ENCODE results near the gene COL4A6. TPM values are rescaled to one million over a fixed set of nuclear protein-coding genes. Genes with fewer than 3 reads are reported as not detected.

Gene COL4A6
- polyA plus RNA-seq, 3 donors, result not detected

DNA sequence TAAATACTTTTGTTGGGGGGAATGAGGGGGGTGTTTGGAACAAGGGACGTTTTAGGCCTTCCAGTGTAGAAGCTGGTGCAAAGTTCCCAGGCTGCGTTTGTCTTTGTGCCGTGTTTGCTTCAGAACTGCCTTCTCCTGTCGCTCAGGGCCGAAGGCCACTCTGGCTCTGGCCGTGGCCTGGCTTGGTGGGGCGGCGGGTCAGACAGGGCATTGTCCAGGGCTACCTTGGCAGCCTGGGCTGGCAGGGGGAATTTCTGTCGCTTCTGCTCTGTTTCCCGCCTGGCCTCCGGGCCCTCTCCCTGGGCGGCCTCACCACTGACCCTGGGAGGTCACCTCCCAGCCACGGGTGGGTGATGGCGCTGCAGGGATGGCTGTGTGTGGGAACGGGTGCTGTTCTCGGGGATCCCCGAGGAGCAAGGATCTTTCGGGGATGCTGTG lies 140.0 kb downstream of the COL4A6 start:
- Mint-ChIP-seq H3K4me1 (peaks cover 3% of the 10 kb centered on the region), H3K9me3 (no peaks in the 10 kb centered on the region), H3K27me3 (ENCODE audit: low read depth in 3 of 3) (peaks cover 0 to 8% (median 1%) of the 10 kb centered on the region in 3 donors), H3K27ac (no peak overlapping the region), H3K4me3 (no peak overlapping the region), H3K36me3 (no peaks in the 10 kb centered on the region)
- Histone ChIP-seq H3K36me3 (replicated peaks in 1 of 2; ENCODE audit: control insufficient read depth in 1 of 2, insufficient read depth in 2 of 2, low read length in 2 of 2) (no peaks in the 10 kb centered on the region), H3K27me3 (ENCODE audit: control insufficient read depth in 2 of 2, insufficient read depth in 2 of 2, low read length in 2 of 2) (no peaks in the 10 kb centered on the region), H3K9me3 (replicated peaks in 1 of 2; ENCODE audit: control insufficient read depth in 1 of 2, insufficient read depth in 1 of 2, low read length in 2 of 2) (no peaks in the 10 kb centered on the region), H3K27ac (ENCODE audit: low read depth in 1 of 2, low read length in 2 of 2) (no peak overlapping the region), H3K9ac (ENCODE audit: insufficient read depth, low read length, poor library complexity, severe bottlenecking) (no peak overlapping the region), H2AFZ (ENCODE audit: insufficient read depth, low read depth, low read length, poor library complexity, severe bottlenecking) (no peak overlapping the region), H3K79me2 (ENCODE audit: insufficient read depth, low read length) (no peaks in the 10 kb centered on the region), H3K4me1 (ENCODE audit: control insufficient read depth in 1 of 2, insufficient read depth in 2 of 2, low read length in 2 of 2) (no peaks in the 10 kb centered on the region), H3K4me3 (replicated peaks in 1 of 3; ENCODE audit: low read depth in 2 of 3, low read length in 3 of 3) (no peak overlapping the region), H4K20me1 (ENCODE audit: insufficient read depth, low read length) (no peaks in the 10 kb centered on the region), H3K4me2 (replicated peaks; ENCODE audit: extremely low read depth, low read length, poor library complexity, severe bottlenecking) (no peak overlapping the region)
- no peak for DNase-seq
- intact Hi-C loops (cut with micrococcal nuclease), result no loop called here
- no peak for TF ChIP-seq CTCF (IDR thresholded peaks at IDR 0.05)
- 75% methylated on average over 4 of the region's 18 CpGs for WGBS (ENCODE audit: insufficient coverage)

DNA sequence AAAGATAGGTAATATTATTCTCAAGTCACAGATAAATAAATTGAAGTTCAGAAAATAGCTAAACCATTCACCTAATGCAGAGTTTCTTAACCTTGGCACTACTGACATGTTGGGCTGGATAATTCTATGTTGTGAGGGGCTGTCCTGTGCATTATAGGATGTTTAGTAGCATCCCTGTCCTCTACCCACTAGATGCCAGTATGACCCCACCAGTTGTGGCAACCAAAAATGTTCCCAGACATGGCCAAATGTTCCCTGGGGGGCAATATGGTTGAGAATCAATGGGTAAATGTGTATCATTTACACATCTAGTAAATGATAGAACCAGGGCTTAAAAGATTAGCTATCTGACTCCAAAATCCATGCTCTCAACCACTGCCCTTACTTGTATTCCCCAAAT lies 140.9 kb downstream of the COL4A6 start:
- Histone ChIP-seq H3K27me3 (ENCODE audit: control insufficient read depth in 2 of 2, insufficient read depth in 2 of 2, low read length in 2 of 2) (no peaks in the 10 kb centered on the region), H3K79me2 (ENCODE audit: insufficient read depth, low read length) (no peaks in the 10 kb centered on the region), H3K4me2 (replicated peaks; ENCODE audit: extremely low read depth, low read length, poor library complexity, severe bottlenecking) (no peak overlapping the region), H2AFZ (ENCODE audit: insufficient read depth, low read depth, low read length, poor library complexity, severe bottlenecking) (no peak overlapping the region), H3K4me1 (ENCODE audit: control insufficient read depth in 1 of 2, insufficient read depth in 2 of 2, low read length in 2 of 2) (no peaks in the 10 kb centered on the region), H3K36me3 (replicated peaks in 1 of 2; ENCODE audit: control insufficient read depth in 1 of 2, insufficient read depth in 2 of 2, low read length in 2 of 2) (no peaks in the 10 kb centered on the region), H3K9me3 (replicated peaks in 1 of 2; ENCODE audit: control insufficient read depth in 1 of 2, insufficient read depth in 1 of 2, low read length in 2 of 2) (no peaks in the 10 kb centered on the region), H3K4me3 (replicated peaks in 1 of 3; ENCODE audit: low read depth in 2 of 3, low read length in 3 of 3) (no peak overlapping the region), H3K9ac (ENCODE audit: insufficient read depth, low read length, poor library complexity, severe bottlenecking) (no peak overlapping the region), H3K27ac (ENCODE audit: low read depth in 1 of 2, low read length in 2 of 2) (no peak overlapping the region), H4K20me1 (ENCODE audit: insufficient read depth, low read length) (no peaks in the 10 kb centered on the region)
- intact Hi-C loops (cut with micrococcal nuclease), result no loop called here
- H3K36me3 Mint-ChIP-seq, result no peaks in the 10 kb centered on the region
- H3K4me3 Mint-ChIP-seq, result no peak overlapping the region
- no peaks in the 10 kb centered on the region for H3K4me1 Mint-ChIP-seq
- peaks cover 0 to 2% (median 0%) of the 10 kb centered on the region in 7 donors for H3K9me3 Mint-ChIP-seq
- TF ChIP-seq CTCF (IDR thresholded peaks at IDR 0.05), result no peak
- no peak overlapping the region for H3K27ac Mint-ChIP-seq
- DNase-seq, result no peak
- peaks cover 0 to 6% (median 1%) of the 10 kb centered on the region in 3 donors for H3K27me3 Mint-ChIP-seq (ENCODE audit: low read depth in 3 of 3)

All from CD14-positive monocyte (primary cell).